HK-2 (cell line): ENCODE measurements around the gene RAB31.

Experiments
- DNase-seq: peaks from one replicate; pipeline ENCODE4 v3.0.0-alpha.2; 2018; ENCODE audit not compliant: unreplicated experiment

The RAB31 gene

DNA sequence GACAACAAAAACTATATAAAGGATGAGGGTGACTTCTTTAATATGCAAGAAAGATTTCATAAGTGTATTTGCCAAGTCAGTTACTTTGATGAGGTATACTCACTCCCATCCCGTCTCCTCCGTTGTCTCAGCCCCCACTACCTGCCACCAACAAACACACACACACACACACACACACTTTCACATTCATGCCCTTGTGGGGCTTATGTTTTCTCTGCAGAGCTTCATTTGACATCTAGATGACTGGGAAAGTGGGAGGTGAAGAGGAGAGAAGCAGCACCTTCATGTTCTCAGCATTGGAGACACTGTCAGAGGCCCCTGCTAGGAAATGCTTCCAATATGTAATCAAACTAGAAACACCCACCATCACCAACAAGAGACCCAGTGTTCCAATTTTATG, 155.2 kb downstream of the RAB31 start:
- DNase-seq = no peak

DNA sequence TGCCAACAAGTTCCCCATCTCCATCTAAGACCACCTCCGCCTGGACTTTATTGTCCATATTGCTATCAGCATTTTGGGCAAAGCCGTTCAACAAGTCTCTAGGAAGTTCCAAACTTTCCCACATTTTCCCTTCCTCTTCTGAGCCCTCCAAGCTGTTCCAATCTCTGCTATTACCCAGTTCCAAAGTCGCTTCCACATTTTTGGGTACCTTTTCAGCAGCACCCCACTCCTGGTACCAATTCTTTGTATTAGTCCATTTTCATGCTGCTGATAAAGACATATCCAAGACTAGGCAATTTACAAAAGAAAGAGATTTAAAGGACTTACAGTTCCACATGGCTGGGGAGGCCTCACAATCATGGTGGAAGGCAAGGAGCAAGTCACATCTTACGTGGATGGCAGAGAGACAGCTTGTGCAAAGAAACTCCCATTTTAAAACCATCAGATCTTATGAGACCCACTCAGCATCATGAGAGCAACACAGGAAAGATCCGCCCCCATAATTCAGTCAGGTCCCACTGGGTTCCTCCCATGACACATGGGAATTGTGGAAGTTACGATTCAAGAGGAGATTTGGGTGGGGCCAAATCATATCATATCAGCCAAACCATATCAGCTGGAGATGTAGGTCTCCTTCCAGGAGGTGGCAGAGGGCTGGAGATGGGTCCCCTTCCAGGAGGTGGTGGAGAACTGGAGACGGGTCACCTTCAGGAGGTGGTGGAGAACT, 157.8 kb downstream of the RAB31 start:
- no peak for DNase-seq

DNA sequence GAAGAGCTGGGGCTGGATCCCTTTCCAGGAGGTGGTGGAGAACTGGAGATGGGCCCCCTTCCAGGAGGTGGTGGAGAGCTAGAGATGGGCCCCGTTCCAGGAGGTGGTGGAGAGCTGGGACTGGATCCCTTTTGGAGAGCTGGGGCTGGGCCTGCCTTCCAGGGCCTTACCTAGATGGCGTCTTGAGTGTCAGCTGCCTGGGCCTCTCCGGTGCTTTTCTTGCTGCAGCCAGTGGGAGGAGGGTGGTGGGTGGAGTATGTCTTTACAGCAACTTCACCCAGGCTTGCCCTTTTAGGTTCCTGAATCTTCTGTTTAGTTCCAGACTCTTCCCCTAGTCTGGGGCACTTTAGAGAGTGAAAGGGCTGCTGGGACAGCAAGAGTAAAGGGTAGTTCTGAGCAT, 158.5 kb downstream of the RAB31 start:
- DNase-seq = no peak

DNA sequence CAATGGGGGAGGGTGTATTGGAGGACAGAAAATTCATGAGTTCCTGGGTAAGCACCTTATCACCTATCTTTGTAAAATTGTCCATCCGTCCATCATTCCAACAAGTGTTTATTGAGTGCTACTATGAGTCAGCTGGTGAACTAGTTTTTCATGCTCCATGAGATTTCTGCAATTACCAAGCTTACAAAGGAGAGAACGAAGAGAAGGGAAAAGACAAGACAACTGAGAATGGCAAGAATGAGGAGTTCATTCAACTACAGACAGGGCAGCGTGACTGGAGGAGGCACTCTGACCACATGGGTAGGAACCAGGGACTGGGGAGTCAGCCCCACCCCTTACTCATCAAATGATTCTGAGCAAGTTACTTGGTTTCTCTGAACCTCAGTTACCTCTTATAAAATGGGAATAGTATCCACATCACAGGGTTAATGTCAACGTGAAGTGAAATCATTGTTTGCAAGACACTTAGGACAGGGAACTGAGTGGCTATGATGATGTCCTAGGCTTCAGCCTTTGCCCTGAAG, 159.0 kb downstream of the RAB31 start:
- peak; percentile 4 for DNase-seq

DNA sequence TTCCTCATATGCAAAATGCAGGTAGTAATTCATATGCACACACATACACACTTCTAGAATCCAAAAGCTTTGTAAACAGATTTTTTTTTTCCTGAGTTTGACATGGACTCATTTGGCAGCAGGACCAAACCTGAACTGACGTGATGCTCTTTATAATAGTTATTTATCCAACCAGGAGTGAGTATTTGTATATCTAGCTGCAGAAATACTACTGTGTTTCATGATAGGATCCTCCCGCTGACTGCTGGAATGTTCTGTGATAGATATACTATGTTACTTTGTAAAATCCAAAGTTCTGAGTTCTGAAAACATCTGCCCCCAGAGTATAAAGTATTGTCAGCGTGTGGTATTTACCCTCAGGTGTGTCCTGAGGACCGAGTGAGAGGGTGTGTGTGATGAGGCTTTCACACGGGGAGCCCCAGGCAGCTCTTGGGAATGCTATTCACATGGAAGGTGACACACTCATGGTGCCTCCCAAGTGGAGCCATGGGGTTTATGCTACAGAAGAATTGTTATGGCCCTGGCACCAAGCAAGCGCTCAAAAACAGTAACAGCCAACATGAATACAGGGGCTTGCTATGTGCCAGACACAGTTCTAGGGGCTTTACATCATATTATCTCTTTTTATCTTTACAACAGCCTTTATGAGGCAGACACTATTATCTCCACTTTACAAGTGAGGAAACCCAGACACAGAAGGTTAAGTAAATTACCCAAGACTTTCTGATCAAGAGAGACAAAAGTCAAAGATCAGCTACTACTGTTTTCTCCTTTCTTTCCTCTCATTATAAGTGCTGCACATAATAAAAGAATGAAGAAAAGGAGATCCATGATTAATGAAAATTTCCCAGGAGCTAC, 161.0 kb downstream of the RAB31 start:
- no peak for DNase-seq

DNA sequence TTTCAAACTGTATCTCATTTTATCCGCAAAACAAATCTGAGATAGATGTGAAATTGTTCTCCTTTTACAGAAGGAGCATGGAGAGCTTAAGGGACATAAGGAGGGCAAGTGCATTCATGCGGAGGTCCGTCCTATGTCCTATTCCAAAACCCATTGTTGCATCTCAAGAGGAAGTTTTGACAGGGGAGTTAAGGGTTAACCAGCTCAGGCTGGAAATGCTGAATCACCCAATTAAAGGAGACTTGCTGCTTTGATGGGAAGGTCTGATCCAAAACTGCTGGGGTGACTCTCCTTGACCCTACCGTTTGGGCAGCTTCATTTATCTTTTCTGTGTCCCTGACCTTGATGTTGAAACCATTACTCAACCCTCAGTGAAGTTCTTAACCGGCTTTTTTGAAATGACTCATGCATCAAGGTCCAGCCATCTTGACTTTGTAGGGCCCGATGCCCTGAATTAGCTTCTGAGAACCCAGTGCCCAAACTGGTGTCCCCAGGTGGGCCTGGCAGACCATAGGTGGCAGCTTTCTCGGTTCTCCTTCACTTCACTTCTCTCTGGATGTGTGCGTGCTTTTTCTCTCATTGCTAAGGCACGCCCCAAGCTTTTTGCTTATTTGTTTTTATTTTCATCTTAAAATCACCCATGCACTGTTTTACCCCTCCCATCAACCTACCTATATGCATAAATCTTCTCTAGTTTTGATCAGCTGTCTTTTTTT, 161.8 kb downstream of the RAB31 start:
- DNase-seq = peak; percentile 29

DNA sequence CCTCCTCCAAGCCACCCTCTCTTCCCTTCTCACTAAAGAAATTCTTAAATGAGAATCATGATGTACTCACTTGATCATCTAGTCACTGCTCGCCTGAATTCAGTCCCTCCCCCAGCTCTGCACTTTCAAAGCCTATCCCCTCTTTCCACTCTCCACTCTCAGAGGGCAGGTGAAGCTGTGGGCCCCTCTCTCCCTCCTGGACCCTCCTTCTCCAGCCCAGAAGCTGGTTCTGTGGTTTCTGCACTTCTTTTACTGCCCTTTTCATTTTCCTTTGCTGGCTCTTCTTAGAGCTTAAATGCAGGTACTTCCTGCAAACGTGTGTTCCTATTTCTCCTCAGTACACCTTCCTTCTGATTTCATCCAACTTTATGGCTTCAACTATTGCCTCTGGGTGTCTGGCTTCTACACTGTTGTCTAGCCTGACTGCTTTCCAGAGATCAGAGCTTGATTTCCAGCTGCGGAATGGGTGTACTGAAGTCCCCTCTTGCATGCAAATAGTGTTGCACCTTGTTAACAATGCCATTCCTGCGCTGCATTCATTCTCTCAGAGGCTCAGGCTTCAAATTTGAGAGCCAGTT, 162.4 kb downstream of the RAB31 start:
- DNase-seq = no peak

DNA sequence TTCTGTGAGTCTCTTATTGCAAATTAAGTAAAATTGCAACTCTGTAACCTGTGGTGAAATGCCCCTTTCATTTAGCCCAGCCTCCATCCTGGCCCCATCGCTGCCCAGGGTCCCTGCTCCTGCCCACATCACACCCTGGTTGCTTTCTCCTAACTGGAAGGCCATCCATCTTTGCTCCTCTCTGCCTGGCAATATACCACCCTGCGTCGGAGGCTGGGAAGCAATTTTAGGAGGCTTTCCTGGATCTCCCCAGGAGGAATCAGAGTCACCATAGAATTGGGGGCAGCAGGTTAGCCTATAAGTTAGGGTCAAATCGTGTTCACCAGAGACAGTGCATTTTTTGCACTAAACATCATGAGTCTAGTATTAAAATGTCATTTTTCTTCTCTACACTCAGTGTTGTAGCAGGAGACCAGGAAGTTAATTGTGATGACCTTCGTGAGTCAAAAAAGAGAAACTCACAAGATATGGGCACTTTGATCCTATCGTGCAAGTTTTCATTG, 163.2 kb downstream of the RAB31 start:
- no peak for DNase-seq

DNA sequence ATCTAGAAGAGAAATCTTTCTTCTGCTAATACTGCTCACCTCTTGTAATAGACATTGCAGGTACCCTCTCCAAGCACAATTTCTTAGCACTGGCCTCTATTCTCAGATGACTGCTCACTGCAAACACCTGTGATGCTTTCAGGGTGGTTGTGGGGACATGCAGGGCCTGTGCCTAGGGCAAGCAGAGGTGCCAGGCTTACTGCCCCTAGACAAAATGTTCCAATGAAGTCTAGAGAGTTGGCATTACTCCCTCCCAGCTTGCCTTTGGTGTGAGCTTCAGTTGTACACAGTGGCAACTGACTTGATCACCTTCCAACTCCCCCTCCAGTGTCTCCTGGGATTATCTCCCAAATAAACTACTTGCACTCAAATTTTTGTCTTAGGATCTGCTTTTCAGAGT, 164.7 kb downstream of the RAB31 start:
- no peak for DNase-seq

DNA sequence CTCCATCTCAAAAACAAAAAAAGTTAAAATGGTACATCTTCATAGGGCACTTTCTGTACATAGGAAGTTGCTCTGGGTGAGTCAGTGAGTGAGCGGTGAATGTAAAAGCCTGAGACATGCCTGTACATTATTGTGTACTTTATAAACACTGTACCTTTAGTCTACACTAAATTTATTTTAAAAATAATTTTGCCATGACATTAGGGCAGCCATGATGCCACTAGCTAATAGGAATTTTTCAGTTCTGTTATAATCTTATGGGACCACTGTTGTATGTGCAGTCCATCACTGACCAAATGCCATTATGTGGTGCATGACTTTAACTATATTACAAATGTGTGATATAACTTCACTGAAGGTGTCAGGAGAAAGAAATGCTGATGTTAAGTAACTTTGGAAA, 166.6 kb downstream of the RAB31 start:
- DNase-seq = no peak

DNA sequence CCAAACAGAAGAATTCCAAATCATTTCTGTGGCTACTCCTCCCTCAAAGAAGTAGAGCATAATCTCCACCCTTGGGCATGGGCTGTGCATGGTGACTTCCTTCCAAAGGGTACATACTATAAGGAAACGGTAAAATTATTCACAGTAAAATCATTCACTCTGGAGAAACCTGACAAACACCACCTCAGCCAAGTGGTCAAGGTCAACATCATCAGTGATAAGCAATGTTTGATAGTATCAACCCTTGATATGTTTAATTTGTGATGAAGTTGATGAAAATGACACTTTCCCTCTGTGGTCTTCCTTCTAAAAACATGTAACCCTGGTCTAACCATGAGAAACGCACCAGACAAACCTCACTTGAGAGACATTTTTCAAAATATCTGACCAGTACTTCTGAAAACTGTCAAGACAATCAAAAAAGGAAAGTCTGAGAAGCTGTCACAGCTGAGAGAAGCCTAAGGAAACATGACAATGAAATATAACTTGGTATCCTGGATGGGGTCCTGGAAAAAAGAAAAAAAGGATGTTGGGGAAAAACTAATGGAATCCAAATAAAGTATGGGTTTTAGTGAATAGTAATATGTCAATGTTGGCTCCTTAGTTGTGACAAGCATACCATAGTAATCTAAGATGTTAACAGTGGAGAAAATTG, 168.2 kb downstream of the RAB31 start:
- DNase-seq = no peak

DNA sequence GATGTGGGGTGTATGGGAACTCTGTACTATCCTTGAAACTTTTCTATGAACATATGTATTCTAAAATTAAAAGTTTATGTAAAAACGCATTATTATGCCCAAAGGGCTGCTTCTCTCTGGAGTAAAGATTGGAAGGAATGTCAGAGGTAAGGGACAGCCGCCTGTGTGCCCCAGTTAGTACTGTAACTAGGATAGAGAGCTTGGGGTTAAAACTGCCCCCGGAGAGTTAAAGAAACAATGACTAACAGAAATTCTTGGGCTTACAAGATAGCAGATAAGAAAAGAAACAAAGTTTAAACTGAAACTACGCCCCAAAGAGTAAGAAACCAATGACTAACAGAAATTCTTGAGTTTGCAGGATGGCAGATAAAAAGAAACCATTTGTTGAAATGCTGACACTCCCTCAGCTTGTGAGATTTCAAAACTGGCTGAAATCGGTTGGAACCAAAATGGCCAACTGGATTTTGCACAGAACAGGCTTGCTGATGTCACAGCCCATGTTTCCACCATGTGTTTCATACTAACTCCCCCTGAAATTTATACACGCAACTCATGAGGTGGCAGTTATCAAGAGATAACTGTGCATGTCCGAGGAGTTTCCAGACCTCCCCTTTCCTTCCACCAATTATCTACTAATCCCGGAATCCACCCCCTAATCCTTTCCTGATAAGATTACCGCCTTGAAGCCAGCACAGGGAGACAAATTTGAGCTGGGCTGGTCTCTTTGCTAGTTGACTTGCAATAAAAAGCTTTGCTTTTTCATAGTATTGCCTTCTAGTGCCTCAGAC, 169.0 kb downstream of the RAB31 start:
- DNase-seq = no peak

DNA sequence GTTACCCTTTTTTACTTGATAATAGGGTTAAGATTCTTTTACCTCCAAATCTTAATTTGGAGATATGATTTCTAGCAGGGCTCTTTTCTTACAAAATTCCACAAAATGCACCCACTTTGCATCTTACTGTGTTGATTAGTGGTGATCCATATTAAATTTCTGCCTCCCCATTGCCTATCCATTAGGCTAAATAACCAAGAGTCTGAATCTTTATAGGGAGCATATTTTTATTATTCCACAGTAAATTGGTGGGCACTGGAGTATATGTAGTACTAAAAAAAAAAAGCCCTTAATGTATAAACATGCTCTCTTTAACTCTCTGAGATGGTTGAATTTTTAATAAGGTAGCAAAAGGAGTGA, 169.5 kb downstream of the RAB31 start:
- no peak for DNase-seq

DNA sequence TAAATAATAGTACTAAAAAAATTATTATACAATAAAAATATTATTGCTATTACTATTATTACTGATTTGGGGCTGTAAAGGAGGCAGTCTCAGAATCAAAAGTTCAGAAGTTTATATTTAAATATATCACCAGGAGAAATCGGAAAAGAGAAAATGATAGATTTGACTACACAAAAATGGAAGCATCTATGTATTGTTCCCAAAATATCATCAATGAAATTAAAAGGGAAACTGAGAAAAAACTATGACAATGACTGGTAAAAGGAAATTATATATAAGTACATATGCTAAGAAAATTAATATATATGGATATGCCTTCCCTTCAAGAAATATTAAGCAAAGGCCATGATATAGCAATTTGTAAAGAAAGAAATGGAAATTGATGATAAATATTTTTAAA, 170.0 kb downstream of the RAB31 start:
- no peak for DNase-seq

DNA sequence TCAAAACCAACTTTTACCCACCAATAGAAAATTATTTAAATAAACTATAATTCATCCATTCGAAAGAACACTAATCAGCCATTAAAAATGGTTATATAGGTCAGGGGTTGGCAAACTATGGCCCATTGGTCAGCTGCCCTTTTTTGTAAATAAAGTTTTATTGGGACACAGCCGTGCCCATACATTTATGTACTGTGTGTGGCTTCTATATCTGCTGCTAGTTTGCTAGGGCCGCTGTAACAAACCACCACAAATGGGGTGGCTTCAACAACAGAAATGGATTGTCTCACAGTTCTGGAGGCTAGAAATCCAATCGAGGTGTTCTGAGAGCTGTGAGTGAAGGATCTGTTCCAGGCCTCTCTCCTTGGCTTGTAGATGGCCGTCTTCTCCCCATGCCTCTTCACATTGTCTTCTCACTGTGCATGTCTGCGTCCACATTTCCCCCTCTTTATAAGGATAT, 170.7 kb downstream of the RAB31 start:
- DNase-seq = no peak

DNA sequence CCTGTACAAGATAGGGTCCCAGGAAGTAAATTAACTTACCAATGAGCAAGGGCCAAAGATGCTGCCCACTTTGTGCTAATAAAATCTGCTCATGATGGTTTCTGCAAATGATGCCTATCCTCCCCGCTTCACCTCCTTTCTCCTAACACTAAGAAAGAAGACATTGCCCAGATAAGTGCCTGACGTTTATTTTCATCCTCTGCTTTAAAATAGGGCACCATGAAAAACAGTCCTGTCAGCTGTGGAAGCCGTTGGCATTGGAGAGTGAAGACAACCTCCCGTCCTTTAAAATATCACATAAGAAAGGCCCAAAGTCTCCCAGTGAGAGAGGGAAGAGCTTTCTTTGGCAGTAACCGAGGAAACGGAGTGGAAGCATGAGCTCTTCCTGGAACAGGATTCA, 176.0 kb downstream of the RAB31 start:
- no peak for DNase-seq

DNA sequence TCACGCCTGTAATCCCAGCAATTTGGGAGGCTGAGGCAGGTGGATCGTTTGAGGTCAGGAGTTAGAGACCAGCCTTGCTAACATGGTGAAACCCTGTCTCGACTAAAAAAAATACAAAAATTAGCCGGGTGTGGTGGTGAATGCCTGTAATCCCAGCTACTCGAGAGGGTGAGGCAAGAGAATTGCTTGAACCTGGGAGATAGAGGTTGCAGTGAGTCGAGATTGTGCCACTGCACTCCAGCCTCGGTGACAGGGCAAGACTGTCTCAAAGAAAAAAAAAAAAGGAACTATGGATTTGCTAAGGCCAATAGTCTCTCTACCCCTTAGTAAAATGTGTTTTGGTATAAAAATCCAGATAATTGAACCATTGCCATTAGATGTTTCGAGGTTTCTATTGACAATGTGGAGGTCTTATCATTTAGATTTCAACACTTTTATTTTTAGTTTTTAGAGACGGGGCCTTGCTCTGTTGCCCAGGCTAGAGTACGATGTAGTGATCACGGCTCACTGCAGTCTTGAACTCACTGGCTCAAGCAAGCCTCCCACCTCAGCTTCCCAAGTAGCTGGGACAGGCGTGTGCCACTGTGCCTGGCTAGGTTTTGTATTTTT, 176.5 kb downstream of the RAB31 start:
- DNase-seq = no peak

DNA sequence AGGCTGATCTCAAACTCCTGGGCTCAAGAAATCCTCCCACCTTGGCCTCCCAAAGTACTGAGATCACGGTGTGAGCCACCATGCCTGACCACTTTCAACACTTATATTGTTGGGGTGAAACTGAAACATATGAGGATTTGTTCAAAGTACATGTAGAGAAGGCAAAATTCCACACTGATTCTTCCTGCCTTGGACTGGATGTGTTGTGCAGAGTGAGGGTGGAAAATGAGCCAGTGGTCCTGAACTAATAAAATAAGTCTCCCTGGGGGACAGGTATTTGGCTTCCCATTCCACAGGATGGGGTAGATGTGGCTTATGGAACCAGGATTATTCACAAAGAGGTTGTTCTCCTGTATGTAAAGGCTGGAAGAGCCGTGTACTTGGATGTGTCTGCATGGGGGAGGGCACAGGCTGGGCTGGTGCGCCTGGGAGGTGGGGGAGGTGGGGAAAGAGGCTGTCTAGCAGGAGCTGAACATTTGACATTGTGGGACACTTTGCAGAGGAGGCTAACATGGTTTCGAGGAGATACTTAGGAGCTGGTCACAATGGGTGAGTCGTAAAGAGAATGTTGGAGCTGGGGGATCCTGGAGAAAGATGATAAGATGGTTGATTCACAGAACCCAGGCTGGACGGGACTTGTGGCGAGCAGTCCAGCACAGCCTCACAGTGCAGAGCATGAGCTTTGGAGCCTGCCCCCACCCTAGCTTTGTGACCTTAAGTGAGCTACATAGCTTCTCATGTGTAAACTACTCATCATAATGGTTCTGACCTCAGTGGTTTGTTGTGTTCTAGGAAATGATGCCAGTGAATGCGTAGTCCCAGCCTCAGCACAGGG, 177.3 kb downstream of the RAB31 start, which contains the start of gene TXNDC2:
TSS of gene TXNDC2 (plus strand) at position 804 of the 835 bp plus-strand sequence. CDS start 708 bp downstream, outside the sequence.
- no peak for DNase-seq

DNA sequence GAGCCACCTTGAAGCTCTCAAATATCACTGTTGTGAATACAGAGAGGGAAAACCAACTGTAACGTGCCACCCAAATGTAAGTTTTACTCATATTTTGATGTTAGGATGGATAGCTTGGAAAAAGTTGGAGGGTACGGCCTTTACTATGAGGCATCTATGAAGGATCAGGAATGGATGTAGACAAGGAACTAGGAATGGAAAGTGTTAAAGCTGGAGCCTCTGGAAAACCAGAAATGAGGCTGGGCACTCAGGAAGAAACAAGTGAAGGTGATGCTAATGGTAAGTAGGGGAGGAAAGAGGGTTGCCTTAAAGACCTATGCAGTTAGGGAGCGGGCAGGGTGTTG, 177.9 kb downstream of the RAB31 start:
- DNase-seq = no peak
